Stimulated activated CD4-positive, alpha-beta T cell treated with anti-CD3 and anti-CD28 coated beads, Interleukin-2, amount 100 ng/mL, for 48 hours (primary cell): ENCODE data around the gene STK16.
A peak's percentile ranks its signal among the peaks of the same experiment; 100 is the strongest.
"Not testable (repeated sequence)": the region's sequence is repeated elsewhere in the genome, so short reads cannot be mapped to it uniquely, and the experiment has no call there.

Source experiments
- DNase-seq, 2 donors: peaks; one replicate each; pipeline ENCODE4 v3.0.0-alpha.2; 2020

Gene STK16

GRCh38 chr2:219272995-219273394 is 27.7 kb downstream of the STK16 start:
- DNase-seq, result no peak

DNA sequence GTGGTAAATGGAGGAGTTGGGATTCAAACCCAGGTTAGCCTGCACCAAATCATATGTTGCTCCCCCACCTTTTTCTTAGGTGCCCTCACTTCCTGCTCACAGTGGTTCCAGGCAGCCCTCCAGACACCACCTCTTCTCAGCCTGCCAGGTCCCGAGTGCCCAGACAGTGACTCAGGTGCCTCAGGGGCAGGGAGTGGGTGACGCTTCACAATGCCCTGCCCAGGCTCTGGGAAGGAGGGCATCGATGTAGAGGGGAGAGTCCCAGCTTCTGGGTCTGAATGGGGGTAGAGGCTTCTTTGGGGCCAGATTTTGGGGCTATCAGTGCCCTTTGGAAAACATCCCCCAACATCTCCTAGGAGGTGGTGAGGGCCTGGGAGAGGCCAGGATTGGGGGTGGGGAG is 28.7 kb downstream of the STK16 start:
- no peak for DNase-seq

GRCh38 chr2:219274361-219274921 is 29.2 kb downstream of the STK16 start:
- no peak for DNase-seq

- peak; percentile 78 for DNase-seq
Measured at GRCh38 chr2:219277703-219278654, 32.7 kb downstream of the STK16 start.

DNA sequence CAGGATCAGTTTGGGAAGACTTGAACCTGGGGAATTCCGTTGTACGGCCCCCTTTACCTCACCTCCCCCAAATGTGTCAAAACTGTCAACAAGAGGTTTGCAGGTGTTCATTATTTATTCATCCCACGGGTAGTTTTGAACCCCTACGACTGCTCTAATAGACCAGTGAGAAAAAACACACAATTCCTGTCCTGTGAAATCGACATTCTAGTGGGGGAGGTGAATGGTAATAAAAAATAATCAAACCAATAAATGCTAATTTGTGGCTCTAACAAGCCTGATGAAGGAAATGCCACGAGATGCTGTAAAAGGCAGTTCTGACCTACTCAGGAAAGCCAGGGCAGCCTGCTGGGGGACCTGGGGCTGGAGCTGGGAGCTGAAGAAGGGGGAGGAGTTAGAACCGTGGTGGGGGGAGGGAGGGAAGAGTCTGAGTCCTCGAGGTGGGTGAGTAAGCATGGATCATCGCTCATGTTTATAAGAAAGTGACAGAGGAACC is 33.4 kb downstream of the STK16 start:
- no peak for DNase-seq

DNA sequence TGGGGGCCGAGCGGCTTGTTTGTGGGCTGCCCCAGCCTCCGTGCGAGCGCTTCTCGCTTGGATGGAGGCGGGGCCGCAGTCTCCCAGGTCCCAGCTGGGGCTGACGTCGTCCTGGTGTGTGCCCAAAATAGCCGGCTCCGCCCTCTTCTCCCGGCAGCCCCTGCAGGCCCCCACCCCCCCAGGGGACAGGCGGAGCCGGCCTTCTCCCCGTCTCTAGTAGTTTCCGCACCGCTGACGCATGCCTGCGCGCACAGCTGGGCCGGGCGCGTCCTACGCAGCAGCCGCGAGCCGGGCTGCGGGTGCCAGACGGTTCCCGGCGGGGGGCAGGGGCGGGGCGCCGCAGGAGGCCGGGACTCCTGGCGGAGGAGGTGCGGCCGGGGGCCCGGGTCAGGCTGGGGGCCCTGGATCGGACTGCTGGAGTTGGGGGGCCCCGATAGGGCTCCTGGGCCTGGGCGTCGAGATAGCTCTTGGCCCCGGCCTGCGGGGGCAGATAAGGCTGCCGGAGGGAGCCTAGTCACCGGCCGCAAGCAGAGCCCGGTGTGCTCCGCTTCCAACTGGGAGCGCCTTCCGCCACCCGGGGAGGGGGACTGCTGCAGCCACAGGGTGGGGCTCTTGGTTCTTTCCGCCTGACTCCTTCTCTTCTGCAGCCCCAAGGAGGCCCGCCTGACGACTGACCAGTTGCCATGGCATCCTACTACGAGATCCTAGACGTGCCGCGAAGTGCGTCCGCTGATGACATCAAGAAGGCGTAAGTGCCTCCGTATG is 34.1 kb downstream of the STK16 start, which contains the start of gene DNAJB2:
Gene DNAJB2, plus strand, starts transcription at position 216 of the 765 bp plus-strand sequence. Its CDS starts 468 bp downstream, at position 684.
- DNase-seq, result peak; percentile 97 to 98

DNA sequence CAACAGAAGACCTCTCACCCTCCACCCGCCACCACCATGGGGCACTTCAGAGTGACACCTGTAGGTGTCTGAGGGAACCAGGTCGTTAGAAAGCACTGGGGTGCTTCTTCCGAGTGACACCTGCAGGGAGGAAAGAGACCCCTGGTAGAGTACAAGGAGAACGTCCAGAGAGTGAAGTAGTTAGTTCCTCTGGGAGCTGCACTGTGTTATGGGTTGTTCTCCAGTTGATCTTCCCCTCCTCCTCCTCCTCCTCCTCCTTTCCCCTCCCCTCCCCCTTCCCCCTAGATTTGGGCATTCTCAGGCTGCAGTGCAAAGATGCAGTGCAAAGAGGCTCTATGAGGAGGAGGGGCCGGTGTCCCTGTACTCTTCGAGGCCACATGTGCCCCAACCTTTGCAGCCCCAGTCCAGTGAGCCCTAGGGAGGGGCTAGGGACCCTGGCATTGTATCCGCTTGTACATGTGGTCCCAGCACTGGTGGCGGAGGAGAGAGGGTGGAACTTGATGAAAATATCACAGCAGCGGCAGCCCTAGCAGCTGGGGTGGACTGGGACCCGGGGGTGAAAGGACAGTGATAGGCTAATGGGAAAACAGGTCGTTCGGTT is 34.7 kb downstream of the STK16 start:
- no peak for DNase-seq

DNA sequence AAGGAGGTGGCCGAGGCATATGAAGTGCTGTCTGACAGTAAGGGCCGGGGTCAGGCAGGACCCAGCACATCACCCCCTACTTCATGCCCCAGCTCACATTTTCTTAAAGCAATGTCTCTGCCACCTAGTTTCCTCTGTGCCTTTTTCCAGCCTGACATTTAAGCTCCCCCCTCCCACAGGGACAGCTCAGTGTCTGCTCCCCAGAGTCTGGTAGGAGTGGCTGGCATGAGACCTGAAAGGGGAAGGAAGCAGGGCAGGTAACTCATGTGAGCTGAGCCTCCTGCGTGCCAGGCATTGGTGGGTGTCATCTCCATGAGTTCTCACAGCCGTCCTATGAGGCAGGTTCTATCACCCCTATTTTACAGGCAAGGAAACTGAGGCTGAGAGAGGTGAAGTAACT is 35.4 kb downstream of the STK16 start:
- DNase-seq, result no peak

DNA sequence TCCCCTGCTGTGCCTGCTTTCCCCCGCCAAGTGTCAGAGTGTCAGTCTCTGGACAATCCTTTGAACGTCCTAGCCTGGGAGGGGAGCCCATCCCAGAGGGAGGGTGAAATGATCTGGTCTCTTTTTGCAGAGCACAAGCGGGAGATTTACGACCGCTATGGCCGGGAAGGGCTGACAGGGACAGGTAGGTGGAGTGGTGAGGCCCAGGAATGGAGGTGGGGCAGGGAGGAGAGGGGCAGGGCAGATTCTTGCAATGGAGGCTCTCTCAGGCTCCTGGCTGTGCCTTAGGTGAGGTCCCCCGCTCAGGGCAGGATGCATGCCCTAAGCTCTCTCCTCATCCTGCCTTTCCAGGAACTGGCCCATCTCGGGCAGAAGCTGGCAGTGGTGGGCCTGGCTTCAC is 36.3 kb downstream of the STK16 start:
- DNase-seq, result no peak

- DNase-seq, result no peak
Measured at GRCh38 chr2:219282375-219282774, 37.1 kb downstream of the STK16 start.

GRCh38 chr2:219282943-219283581 is 37.8 kb downstream of the STK16 start:
- DNase-seq, result no peak

- no peak for DNase-seq
Measured at GRCh38 chr2:219284501-219285372, 39.5 kb downstream of the STK16 start.

DNA sequence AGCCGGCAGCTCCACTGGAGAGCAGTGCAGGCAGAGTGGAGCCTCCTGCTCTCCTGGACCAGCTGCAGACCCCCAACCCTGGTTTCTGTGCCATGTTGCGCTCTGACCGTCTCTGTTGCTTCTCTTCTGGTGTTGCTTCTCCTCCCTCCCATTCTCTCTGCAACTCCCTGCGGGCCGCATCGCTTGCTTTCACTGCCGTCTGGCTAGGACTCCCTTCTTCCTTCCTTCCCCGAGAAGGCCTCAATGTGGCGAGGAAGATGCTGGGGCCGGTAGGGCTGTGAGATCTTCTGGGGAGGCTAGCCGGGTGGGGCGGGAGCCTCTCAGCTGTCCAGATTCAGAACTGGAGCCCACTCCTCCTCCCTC is 40.1 kb downstream of the STK16 start:
- no peak for DNase-seq

DNA sequence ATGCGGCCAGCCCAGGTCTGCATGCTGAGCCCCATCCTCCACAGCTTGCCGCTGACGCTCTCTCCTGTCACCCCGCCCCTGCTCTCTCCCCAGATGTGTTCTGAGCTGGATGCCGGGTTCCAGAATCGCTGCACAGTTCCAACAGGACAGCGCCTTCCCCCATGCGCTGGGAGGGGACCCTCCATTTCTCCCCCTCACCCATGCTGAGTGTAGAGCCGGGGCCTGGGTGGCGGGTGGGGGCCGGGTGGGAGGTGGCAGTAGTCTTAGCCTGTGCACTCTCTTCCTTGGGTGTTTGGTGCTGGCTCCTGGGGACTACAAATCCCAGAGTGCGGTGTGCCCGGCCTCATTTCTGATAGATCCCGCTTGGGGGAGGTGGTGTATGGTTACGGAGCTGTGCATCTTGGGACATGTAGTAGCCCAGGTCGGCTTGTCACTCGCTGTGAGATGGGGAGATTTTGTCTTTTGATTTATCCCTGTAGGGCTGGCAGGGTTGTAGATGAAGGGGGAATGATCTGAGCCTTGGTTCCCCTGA is 40.7 kb downstream of the STK16 start:
- DNase-seq, result no peak

GRCh38 chr2:219286436-219287115 is 41.3 kb downstream of the STK16 start:
- DNase-seq, result no peak

- not testable (repeated sequence) for DNase-seq
Measured at GRCh38 chr2:219287116-219287440, 41.8 kb downstream of the STK16 start.

GRCh38 chr2:219287580-219288265 is 42.4 kb downstream of the STK16 start:
- no peak for DNase-seq

GRCh38 chr2:219289195-219289536 is 43.9 kb downstream of the STK16 start:
- no peak for DNase-seq

DNA sequence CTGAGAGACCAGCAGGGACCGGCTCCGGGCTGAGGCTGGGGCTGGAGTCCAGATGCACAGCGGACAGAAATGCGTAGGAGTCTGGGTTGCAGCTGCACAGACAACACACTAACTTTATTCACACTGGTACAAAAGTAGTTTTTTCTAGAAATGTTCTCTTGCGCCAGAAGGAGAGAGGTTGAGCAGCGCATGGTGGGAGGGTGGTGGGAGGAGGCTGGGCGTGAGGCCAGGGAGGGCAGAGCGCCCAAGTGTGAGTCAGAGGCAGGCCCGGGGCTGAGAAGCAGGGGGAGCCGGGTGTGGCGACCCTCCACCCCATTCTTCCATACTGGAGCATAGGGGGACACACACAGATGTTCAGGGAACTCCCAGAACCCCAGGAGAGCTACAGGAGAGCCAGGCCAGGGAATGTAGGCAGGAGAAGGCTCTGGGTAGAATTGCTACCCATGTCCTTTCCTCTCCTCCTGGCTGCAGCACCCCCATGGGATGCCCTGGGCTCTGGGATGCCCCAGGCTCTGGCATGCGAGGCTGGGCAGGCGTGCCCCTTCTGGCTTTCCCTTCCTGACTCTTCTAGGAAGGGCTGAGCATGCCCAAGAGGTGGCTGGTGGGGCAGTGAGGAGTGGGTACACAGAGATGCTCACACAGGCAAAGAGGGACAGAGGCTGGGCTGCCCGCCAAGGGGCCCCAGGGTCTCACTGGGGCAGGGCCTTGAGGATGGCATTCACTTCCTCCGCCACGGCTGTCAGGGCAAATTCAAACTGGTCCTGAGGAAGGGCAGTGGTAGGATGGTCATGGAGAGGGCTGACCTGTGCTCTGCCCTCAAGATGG is 44.5 kb downstream of the STK16 start:
- DNase-seq, result no peak
